ENCODE measurements around the gene DNAJC7.

The DNAJC7 gene

GRCh38 chr17:41967141-41967920 is 49.9 kb downstream of the DNAJC7 start:
- Histone ChIP-seq H3K4me2 (ENCODE audit: low read depth, low read length, poor library complexity, severe bottlenecking) (peak overlapping the region; percentile 69), H3K4me3 (ENCODE audit: insufficient read depth, low read length, poor library complexity, severe bottlenecking) (peak overlapping the region; percentile 78), H3K9me3 (ENCODE audit: insufficient read depth, low read length) (no peaks in the 10 kb centered on the region), H3K9me2 (replicated peaks; ENCODE audit: insufficient read depth, low read length) (no peaks in the 10 kb centered on the region), H4K20me1 (ENCODE audit: low read depth, low read length) (no peaks in the 10 kb centered on the region), H3K27me3 (ENCODE audit: low read length) (no peaks in the 10 kb centered on the region), H2AFZ (ENCODE audit: low read depth, low read length, severe bottlenecking) (peak overlapping the region; percentile 77), H3K9ac (ENCODE audit: low read length) (peak overlapping the region; percentile 92), H3K79me2 (ENCODE audit: insufficient read depth, low read length) (peaks cover 13% of the 10 kb centered on the region), H3K27ac (ENCODE audit: low read depth, low read length) (peak overlapping the region; percentile 65), H3K36me3 (ENCODE audit: low read length) (no peaks in the 10 kb centered on the region), H3F3A (ENCODE audit: insufficient read depth) (peaks cover 20% of the 10 kb centered on the region)
- no peak for TF ChIP-seq EZH2phosphoT487 (conservative IDR thresholded peaks at IDR 0.05; ENCODE audit: low read length)
- no peak for TF ChIP-seq CTCF (IDR thresholded peaks at IDR 0.05; ENCODE audit: insufficient read depth, low read length, poor library complexity, severe bottlenecking)

GRCh38 chr17:41966463-41967140 is 50.6 kb downstream of the DNAJC7 start, which contains the start of gene CNP:
TSS of gene CNP (plus strand) at chr17:41966795. CDS start at chr17:41966885, 90 bp downstream.
- TF ChIP-seq CTCF (IDR thresholded peaks at IDR 0.05; ENCODE audit: insufficient read depth, low read length, poor library complexity, severe bottlenecking) (no peak), EZH2phosphoT487 (conservative IDR thresholded peaks at IDR 0.05; ENCODE audit: low read length) (no peak)
- H3K9ac ChIP-seq (ENCODE audit: low read length), result peak within 1 kb of the TSS; percentile 92
- H3K9me3 ChIP-seq (ENCODE audit: insufficient read depth, low read length), result no peaks in the 10 kb centered on the region
- no peaks in the 10 kb centered on the region for H4K20me1 ChIP-seq (ENCODE audit: low read depth, low read length)
- peaks cover 13% of the 10 kb centered on the region for H3K79me2 ChIP-seq (ENCODE audit: insufficient read depth, low read length)
- H3K27ac ChIP-seq (ENCODE audit: low read depth, low read length), result peak within 1 kb of the TSS; percentile 65
- no peaks in the 10 kb centered on the region for H3K9me2 ChIP-seq (replicated peaks; ENCODE audit: insufficient read depth, low read length)
- H3F3A ChIP-seq (ENCODE audit: insufficient read depth), result peaks cover 20% of the 10 kb centered on the region
- H3K4me2 ChIP-seq (ENCODE audit: low read depth, low read length, poor library complexity, severe bottlenecking), result peak within 1 kb of the TSS; percentile 79
- H3K27me3 ChIP-seq (ENCODE audit: low read length), result no peaks in the 10 kb centered on the region
- H3K36me3 ChIP-seq (ENCODE audit: low read length), result no peaks in the 10 kb centered on the region
- peak within 1 kb of the TSS; percentile 77 for H2AFZ ChIP-seq (ENCODE audit: low read depth, low read length, severe bottlenecking)
- H3K4me3 ChIP-seq (ENCODE audit: insufficient read depth, low read length, poor library complexity, severe bottlenecking), result peak within 1 kb of the TSS; percentile 78

- peak overlapping the region; percentile 78 for H3K4me3 ChIP-seq (ENCODE audit: insufficient read depth, low read length, poor library complexity, severe bottlenecking)
- peak overlapping the region; percentile 92 for H3K9ac ChIP-seq (ENCODE audit: low read length)
- H3F3A ChIP-seq (ENCODE audit: insufficient read depth), result peaks cover 20% of the 10 kb centered on the region
- TF ChIP-seq EZH2phosphoT487 (conservative IDR thresholded peaks at IDR 0.05; ENCODE audit: low read length), result no peak
- no peak for TF ChIP-seq CTCF (IDR thresholded peaks at IDR 0.05; ENCODE audit: insufficient read depth, low read length, poor library complexity, severe bottlenecking)
- H3K79me2 ChIP-seq (ENCODE audit: insufficient read depth, low read length), result peaks cover 13% of the 10 kb centered on the region
- H2AFZ ChIP-seq (ENCODE audit: low read depth, low read length, severe bottlenecking), result peak overlapping the region; percentile 29
- H3K36me3 ChIP-seq (ENCODE audit: low read length), result no peaks in the 10 kb centered on the region
- H3K9me2 ChIP-seq (replicated peaks; ENCODE audit: insufficient read depth, low read length), result no peaks in the 10 kb centered on the region
- H3K4me2 ChIP-seq (ENCODE audit: low read depth, low read length, poor library complexity, severe bottlenecking), result peak overlapping the region; percentile 79
- H3K27me3 ChIP-seq (ENCODE audit: low read length), result no peaks in the 10 kb centered on the region
- H3K9me3 ChIP-seq (ENCODE audit: insufficient read depth, low read length), result no peaks in the 10 kb centered on the region
- H4K20me1 ChIP-seq (ENCODE audit: low read depth, low read length), result no peaks in the 10 kb centered on the region
- H3K27ac ChIP-seq (ENCODE audit: low read depth, low read length), result no peak overlapping the region; the same call in 1 of the 2 replicates
These were observed 51.4 kb downstream of the DNAJC7 start for GRCh38 chr17:41965694-41966462.
